Pancreas (tissue), 10 donors: ENCODE results near the gene ACOT11. TPM values are rescaled to one million over a fixed set of nuclear protein-coding genes. Genes with fewer than 3 reads are reported as not detected.

Source experiments
- ATAC-seq, 4 donors: fragments of 200-7000 bp; cut with Tn5 transposase; one replicate each; pipeline versions ENCODE4 v1.8.0 to v1.9.1; 2020; ENCODE audit warnings: mild to moderate bottlenecking in 4 of 4, moderate library complexity in 4 of 4
- DNase-seq, 6 donors: peaks; one replicate each; pipeline ENCODE4 v3.0.0-alpha.2; 2020
- FAIRE-seq: peaks from 2 replicates; lab custom pipeline; 2012; peaks lifted over from hg19 to GRCh38; lab: Jason Lieb, UNC
- H3K27ac ChIP-seq, 4 donors: fragments of 200-600 bp; sonication (generic); 1 replicate in 3 of 4; 2 replicates in 1 of 4; pipeline versions ENCODE4 v1.5.0 to v1.8.0; 2020
- H3K27me3 ChIP-seq, 4 donors: fragments of 200-600 bp; one replicate each; pipeline ENCODE4 v1.8.0; 2021
- H3K36me3 ChIP-seq, 3 donors: fragments of 200-600 bp; sonication (generic) in 1 of 3; one replicate each; pipeline versions ENCODE4 v1.5.0 to v1.8.0; 2020 to 2021
- H3K4me1 ChIP-seq, 3 donors: fragments of 200-600 bp; one replicate each; pipeline ENCODE4 v1.8.0; 2021
- H3K4me3 ChIP-seq, 4 donors: fragments of 200-600 bp; sonication (generic) in 2 of 4; one replicate each; pipeline versions ENCODE4 v1.5.0 to v1.8.0; 2020 to 2021
- H3K9me3 ChIP-seq, 4 donors: fragments of 200-600 bp; one replicate each; pipeline ENCODE4 v1.8.0; 2021
- CTCF ChIP-seq, 4 donors: fragments of 200-600 bp; sonication (generic) in 3 of 4; IDR thresholded peaks; one replicate each; pipeline versions ENCODE4 v1.5.0 to v1.8.0; 2021; ENCODE audit warnings: antibody characterized with exemption in 4 of 4
- WGBS, 2 donors: extraction: QIAGEN DNeasy Blood & Tissue Kit; methylation state at CpG; one replicate each; pipeline ENCODE4 v1.1.7; 2013; 5-methylcytosine and 5-hydroxymethylcytosine counted together
- intact Hi-C, 3 donors: fragments of 100-400 bp; cut with DNase I; formaldehyde crosslinking; loops; one replicate each; pipeline versions ENCODE4 v1.11.1 to v1.14.2; 2022
- polyA plus RNA-seq, 2 donors: library from polyadenylated mRNA; stranded (reverse); fragments of 200-250 nt; gene quantifications; one replicate each; pipeline ENCODE4 v1.2.3, GENCODE V29; 2013
- total RNA-seq, 6 donors: library from RNA; stranded (reverse); fragmentation: NEBNext Ultra II Directional in 4 of 6; extraction: Animal tissue kit (Norgen Biotek cat#: 25700) in 4 of 6; gene quantifications; one replicate each; pipeline versions ENCODE4 v1.2.1 to v1.2.4, GENCODE V29; 2021 to 2023
- donor health status: healthy with polysubstance abuse.
- donor health status: DM: no; HTN: no; CAD: no; lungs with moderate emphysema.
- donor health status: DM: no; HTN: no; CAD: no.
- donor health status: control.
- donor health status: control.
- donor health status: Bipolar disorder and iron deficiency.
- donor health status: DM: yes; HTN: yes; CAD: no.
- donor health status: DM: no; HTN: no; CAD: no.
- donor health status: DM: no; HTN: no; CAD: no.
- donor health status: DM: yes; HTN: yes; CAD: no.

Gene ACOT11
- total and polyA plus RNA-seq, 8 donors, result 2.6 to 6.7 (median 3.1) TPM

GRCh38 chr1:54564312-54565112 lies 16.5 kb downstream of the ACOT11 start:
- H3K4me3 ChIP-seq, result peak overlapping the region in 1 of 4 donors; percentile 20
- no peaks in the 10 kb centered on the region for H3K36me3 ChIP-seq
- peaks cover 0 to 5% (median 5%) of the 10 kb centered on the region in 3 donors for H3K4me1 ChIP-seq
- no peak for TF ChIP-seq CTCF (IDR thresholded peaks at IDR 0.05)
- no peaks in the 10 kb centered on the region for H3K27me3 ChIP-seq
- peak; percentile 80 to 92 (median 84) for DNase-seq
- no peaks in the 10 kb centered on the region for H3K9me3 ChIP-seq
- 38 to 44% methylated on average over 17 of the region's 17 CpGs for WGBS, 2 donors
- ATAC-seq, result peak; percentile 93 to 98 (median 96)
- intact Hi-C loops, result no loop called here
- FAIRE-seq, result no peak
- H3K27ac ChIP-seq, result no peak overlapping the region

- intact Hi-C loops, result no loop called here
- ATAC-seq (peak in 2 of 4 donors; percentile 8 to 17), DNase-seq (no peak), FAIRE-seq (no peak)
- no peaks in the 10 kb centered on the region for H3K27me3 ChIP-seq
- no peak for TF ChIP-seq CTCF (IDR thresholded peaks at IDR 0.05)
- H3K4me3 ChIP-seq, result no peak overlapping the region
- H3K9me3 ChIP-seq, result no peaks in the 10 kb centered on the region
- no peak overlapping the region for H3K27ac ChIP-seq
- no peaks in the 10 kb centered on the region for H3K36me3 ChIP-seq
- WGBS, 2 donors, result 76 to 83% methylated on average over 4 of the region's 4 CpGs
- peaks cover 0 to 5% (median 5%) of the 10 kb centered on the region in 3 donors for H3K4me1 ChIP-seq
These were observed 17.1 kb downstream of the ACOT11 start for GRCh38 chr1:54565113-54565501.

DNA sequence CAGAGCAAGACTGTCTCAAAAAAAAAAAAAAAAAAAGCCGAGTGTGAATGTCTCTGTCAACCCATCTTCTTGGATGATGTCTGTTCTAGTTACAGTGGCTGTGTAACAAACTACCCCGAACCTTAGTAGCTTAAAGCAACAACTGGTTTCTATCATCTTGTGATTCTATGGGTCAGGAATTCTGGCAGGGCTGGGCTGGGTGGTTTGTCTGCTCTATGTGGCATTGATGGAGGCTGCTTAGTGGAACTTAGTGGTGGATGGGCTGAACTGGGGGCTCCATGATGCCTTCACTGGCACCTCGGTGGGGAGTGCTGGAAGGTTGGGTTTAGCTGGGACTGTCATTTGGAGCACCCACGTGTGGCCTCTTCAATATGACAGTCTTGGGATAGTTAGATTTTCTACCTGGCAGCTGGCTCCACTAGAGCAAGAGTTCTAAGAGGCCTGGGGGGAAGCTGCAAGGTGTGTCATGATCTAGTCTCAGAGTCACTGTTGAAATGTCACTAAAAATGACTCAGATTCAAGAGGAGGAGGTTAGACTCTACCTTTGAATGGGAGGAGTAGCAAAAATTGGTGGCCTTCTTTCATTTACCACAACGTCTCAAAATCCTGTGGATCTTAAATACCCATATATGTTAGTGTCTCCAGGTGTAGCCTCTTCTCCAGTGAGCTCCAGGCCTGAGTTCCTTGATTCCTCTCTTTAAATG lies 18.6 kb downstream of the ACOT11 start:
- DNase-seq (no peak), FAIRE-seq (no peak), ATAC-seq (no peak)
- Histone ChIP-seq H3K4me1 (peaks cover 0 to 5% (median 5%) of the 10 kb centered on the region in 3 donors), H3K36me3 (no peaks in the 10 kb centered on the region), H3K27me3 (no peaks in the 10 kb centered on the region), H3K4me3 (no peak overlapping the region), H3K9me3 (no peaks in the 10 kb centered on the region), H3K27ac (no peak overlapping the region)
- TF ChIP-seq CTCF (IDR thresholded peaks at IDR 0.05), result no peak
- intact Hi-C loops, result no loop called here
- WGBS, 2 donors, result 75 to 91% methylated on average over 5 of the region's 5 CpGs

DNA sequence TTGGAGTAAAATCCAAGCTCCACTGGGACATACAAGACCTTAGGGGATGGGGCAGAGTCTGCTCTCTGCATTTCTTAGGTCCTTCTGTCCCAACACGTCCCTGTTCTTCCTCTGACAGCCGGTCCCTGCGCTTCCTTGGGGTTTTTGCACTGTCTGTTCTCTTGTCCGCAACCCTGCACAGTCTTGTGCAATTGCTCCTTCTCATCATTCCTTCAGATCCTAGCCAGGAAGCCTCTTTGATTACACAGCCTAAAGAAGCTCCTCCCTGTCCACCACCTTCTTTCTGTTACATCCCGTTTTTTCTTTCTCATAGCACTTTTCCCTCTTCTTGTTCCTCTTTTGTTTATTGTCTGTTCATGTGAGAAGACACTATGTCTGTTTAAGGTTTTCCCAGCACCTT lies 19.9 kb downstream of the ACOT11 start:
- H3K36me3 ChIP-seq, result no peaks in the 10 kb centered on the region
- FAIRE-seq (no peak), ATAC-seq (peak in 2 of 4 donors; percentile 7 to 45), DNase-seq (no peak)
- TF ChIP-seq CTCF (IDR thresholded peaks at IDR 0.05), result no peak
- intact Hi-C loops, result no loop called here
- WGBS, 2 donors, result 66 to 82% methylated on average over 5 of the region's 5 CpGs
- no peaks in the 10 kb centered on the region for H3K27me3 ChIP-seq
- H3K27ac ChIP-seq, result no peak overlapping the region
- H3K9me3 ChIP-seq, result no peaks in the 10 kb centered on the region
- peaks cover 0 to 5% (median 5%) of the 10 kb centered on the region in 3 donors for H3K4me1 ChIP-seq
- H3K4me3 ChIP-seq, result no peak overlapping the region
